HEK293 (cell line): Measurements from ENCODE around the gene PPDPF.

Experiments used
- CTCF ChIA-PET: fragments of 350-600 bp; formaldehyde crosslinking; extraction: SDS; loops from one replicate; lab custom pipeline; 2021; ENCODE audit warnings: antibody characterized with exemption; lab: Yijun Ruan, JAX
- POLR2A ChIA-PET: fragments of 300-600 bp; formaldehyde crosslinking; extraction: SDS; loops from one replicate; lab custom pipeline; 2020; ENCODE audit warnings: antibody characterized with exemption, inconsistent platforms; lab: Yijun Ruan, JAX
- H3K27ac ChIP-seq: fragments of 200-500 bp; sonication (Bioruptor generic); 2 replicates; pipeline ENCODE4 v1.5.1; 2014; ENCODE audit warnings: low read depth, low read length, control low read depth, inconsistent platforms; ENCODE audit errors: extremely low read depth
- H3K36me3 ChIP-seq, 2 experiments: fragments of 200-500 bp in 1 of 2; sonication (Bioruptor generic) in 1 of 2; 1 replicate in 1 of 2; 2 replicates in 1 of 2; pipeline ENCODE4 v1.5.1; 2014 to 2017; ENCODE audit warnings: inconsistent platforms in 2 of 2, low read length in 2 of 2; ENCODE audit not compliant: control insufficient read depth in 2 of 2, insufficient read depth in 1 of 2
- H3K4me1 ChIP-seq: fragments of 200-500 bp; sonication (Bioruptor generic); 2 replicates; pipeline ENCODE4 v1.5.1; 2014; ENCODE audit warnings: mild to moderate bottlenecking, low read length, inconsistent platforms; ENCODE audit not compliant: control insufficient read depth, insufficient read depth
- H3K4me3 ChIP-seq: 2 replicates; pipeline ENCODE4 v1.5.1; 2011; ENCODE audit warnings: low read depth, mild to moderate bottlenecking, control low read depth, low read length, moderate library complexity
- H3K9me3 ChIP-seq: fragments of 200-500 bp; sonication (Bioruptor generic); 2 replicates; pipeline ENCODE4 v1.5.1; 2014; ENCODE audit warnings: low read depth, low read length, inconsistent platforms; ENCODE audit not compliant: control insufficient read depth, insufficient read depth
- GLIS2 ChIP-seq: fragments of 450-650 bp; formaldehyde crosslinking; IDR thresholded peaks from 2 replicates; pipeline ENCODE4 v1.5.1; 2016; ENCODE audit warnings: missing biosample characterization, missing genetic modification characterization
- HOXC10 ChIP-seq: sonication (generic); formaldehyde crosslinking; IDR thresholded peaks from 2 replicates; pipeline ENCODE4 v1.8.1; 2023; ENCODE audit warnings: mild to moderate bottlenecking, missing genetic modification reagents
- SP2 ChIP-seq: fragments of 450-650 bp; formaldehyde crosslinking; IDR thresholded peaks from 2 replicates; pipeline ENCODE4 v1.5.1; 2016; ENCODE audit warnings: missing biosample characterization, missing genetic modification characterization
- TRIM28 ChIP-seq: IDR thresholded peaks from 2 replicates; pipeline ENCODE4 v1.6.1; 2011; ENCODE audit warnings: low read length, control low read depth, borderline replicate concordance
- YY1 ChIP-seq: fragments of 450-650 bp; formaldehyde crosslinking; IDR thresholded peaks from 2 replicates; pipeline ENCODE4 v1.5.1; 2018; ENCODE audit warnings: missing biosample characterization, missing genetic modification characterization
- ZIC2 ChIP-seq: fragments of 450-650 bp; formaldehyde crosslinking; IDR thresholded peaks from 2 replicates; pipeline ENCODE4 v1.5.1; 2016; ENCODE audit warnings: missing biosample characterization, missing genetic modification characterization
- ZNF561 ChIP-seq: fragments of 450-650 bp; IDR thresholded peaks from 2 replicates; pipeline ENCODE4 v1.5.1; 2018; ENCODE audit warnings: missing biosample characterization, missing genetic modification characterization, borderline replicate concordance
- ZNF621 ChIP-seq: fragments of 450-650 bp; formaldehyde crosslinking; IDR thresholded peaks from 2 replicates; pipeline ENCODE4 v1.5.1; 2017; ENCODE audit warnings: missing biosample characterization, missing genetic modification characterization
- ZNF626 ChIP-seq: fragments of 450-650 bp; sonication (Bioruptor Pico); formaldehyde crosslinking; IDR thresholded peaks from 2 replicates; pipeline ENCODE4 v1.5.1; 2018; ENCODE audit warnings: missing biosample characterization, missing genetic modification characterization, inconsistent platforms
- ZNF747 ChIP-seq: fragments of 450-650 bp; formaldehyde crosslinking; IDR thresholded peaks from 2 replicates; pipeline ENCODE4 v1.5.1; 2016; ENCODE audit warnings: missing biosample characterization, missing genetic modification characterization
- ZNF777 ChIP-seq: fragments of 450-650 bp; formaldehyde crosslinking; IDR thresholded peaks from 2 replicates; pipeline ENCODE4 v1.5.1; 2017; ENCODE audit warnings: missing biosample characterization, missing genetic modification characterization, borderline replicate concordance
- ZSCAN23 ChIP-seq: fragments of 450-650 bp; formaldehyde crosslinking; IDR thresholded peaks from 2 replicates; pipeline ENCODE4 v1.5.1; 2016; ENCODE audit warnings: missing biosample characterization, missing genetic modification characterization
- TF ChIP-seq, protein P1 (sequence below): fragments of 450-650 bp; formaldehyde crosslinking; conservative IDR thresholded peaks from 2 replicates; pipeline ENCODE4 v1.5.1; 2016; ENCODE audit warnings: low read depth, missing biosample characterization, missing genetic modification characterization
- TF ChIP-seq, protein P2 (sequence below): fragments of 450-650 bp; formaldehyde crosslinking; IDR thresholded peaks from 2 replicates; pipeline ENCODE4 v1.5.1; 2016; ENCODE audit warnings: missing biosample characterization, missing genetic modification characterization
- TF ChIP-seq, protein P3 (sequence below): fragments of 450-650 bp; formaldehyde crosslinking; IDR thresholded peaks from 2 replicates; pipeline ENCODE4 v1.5.1; 2016; ENCODE audit warnings: missing biosample characterization, missing genetic modification characterization
- TF ChIP-seq, protein P4 (sequence below): fragments of 450-650 bp; formaldehyde crosslinking; IDR thresholded peaks from 2 replicates; pipeline ENCODE4 v1.5.1; 2016; ENCODE audit warnings: missing biosample characterization, missing genetic modification characterization
- TF ChIP-seq, protein P5 (sequence below): fragments of 450-650 bp; formaldehyde crosslinking; IDR thresholded peaks from 2 replicates; pipeline ENCODE4 v1.5.1; 2016; ENCODE audit warnings: missing biosample characterization, missing genetic modification characterization

The PPDPF gene

DNA sequence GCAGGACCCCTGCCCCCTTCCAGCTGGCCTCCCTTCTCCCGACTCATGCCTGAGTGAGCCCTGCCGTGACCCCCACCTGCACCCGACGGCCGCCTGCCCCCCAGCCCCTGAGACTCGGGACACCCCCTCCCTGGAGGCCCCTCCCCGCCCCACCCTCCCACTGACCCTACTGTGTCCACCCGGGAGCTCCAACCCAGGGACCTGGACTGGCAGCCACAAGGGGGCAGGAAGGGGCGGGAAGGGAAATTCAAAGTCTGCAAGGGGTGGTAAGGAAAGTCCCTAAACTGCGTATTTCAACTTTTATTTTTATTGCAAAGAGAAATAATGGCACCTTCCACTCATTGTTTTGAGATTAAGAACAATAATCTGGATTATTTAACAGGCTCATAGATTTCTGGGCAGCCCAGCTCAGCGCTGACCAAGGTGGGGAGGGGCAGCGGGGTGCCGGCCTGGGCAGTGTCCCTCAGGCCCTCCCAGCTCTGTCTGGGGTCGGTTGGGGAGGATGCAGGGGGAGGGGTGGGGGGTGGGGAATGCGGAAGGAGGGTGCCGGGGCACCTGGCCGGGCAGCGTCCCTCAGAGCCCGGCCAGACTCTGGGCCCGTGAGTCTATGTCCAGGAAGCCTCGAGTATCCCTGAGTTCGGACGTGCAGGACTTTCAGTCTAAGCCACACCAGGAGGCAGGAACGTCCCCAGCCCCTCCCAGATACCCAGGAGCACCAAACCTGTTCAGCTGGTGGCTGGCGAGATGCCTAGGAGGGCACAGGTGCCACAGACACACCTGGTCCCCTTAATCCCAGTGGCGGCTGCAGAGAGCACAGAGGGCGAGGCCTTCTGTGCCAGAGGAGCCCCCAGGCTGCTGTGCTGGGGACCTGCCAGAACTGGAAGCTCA lies 17.9 kb downstream of the PPDPF start (continued):
- no peak for TF ChIP-seq ZNF777 (tag by site-specific recombination)
- TF ChIP-seq, all 188 proteins: peak for 8

DNA sequence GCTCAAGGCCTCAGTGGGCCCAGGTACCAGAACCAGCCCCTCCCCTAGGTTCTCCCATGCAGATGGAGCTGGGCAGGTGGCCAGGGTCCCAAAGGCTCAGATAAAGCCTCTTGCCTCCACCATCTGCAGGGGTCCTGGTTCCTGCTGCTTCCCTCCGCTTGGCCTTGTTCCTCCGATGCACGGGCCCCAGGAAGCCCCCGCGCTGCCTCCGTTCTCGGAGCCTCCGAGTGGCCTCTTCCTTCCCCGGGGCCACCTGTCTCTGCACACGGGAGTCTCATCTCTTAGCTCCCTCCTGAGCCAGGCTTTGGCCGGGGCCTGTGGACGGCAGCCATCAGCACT lies 18.5 kb downstream of the PPDPF start:
- Histone ChIP-seq H3K4me3 (no peak overlapping the region), H3K4me1 (no peaks in the 10 kb centered on the region), H3K27ac (no peak overlapping the region), H3K9me3 (no peaks in the 10 kb centered on the region), H3K36me3 (no peaks in the 10 kb centered on the region)
- ChIA-PET POLR2A (interaction anchor here (0.6 to 3.2 kb wide), 3 partner anchors 35 to 425 kb away, joined by 3 to 12 read pairs (median 5); partner anchors contain the start of gene HELZ2), CTCF (interaction anchor here (0.7 to 2.1 kb wide), 9 partner anchors 16 to 582 kb away, joined by 3 to 7 read pairs (median 4); no protein-coding TSS in a partner anchor)
- TF ChIP-seq SP2 (tag by site-specific recombination) (no peak), ZNF561 (no peak), ZSCAN23 (tag by site-specific recombination) (no peak), TRIM28 (no peak), YY1 (no peak), GLIS2 (0 out of 2 replicates have a peak, but pooled peaks have one; percentile 4), ZNF747 (tag by site-specific recombination) (no peak), ZNF621 (tag by site-specific recombination) (no peak), ZIC2 (tag by site-specific recombination) (peak; percentile 27)
- TF ChIP-seq, protein P1, sequence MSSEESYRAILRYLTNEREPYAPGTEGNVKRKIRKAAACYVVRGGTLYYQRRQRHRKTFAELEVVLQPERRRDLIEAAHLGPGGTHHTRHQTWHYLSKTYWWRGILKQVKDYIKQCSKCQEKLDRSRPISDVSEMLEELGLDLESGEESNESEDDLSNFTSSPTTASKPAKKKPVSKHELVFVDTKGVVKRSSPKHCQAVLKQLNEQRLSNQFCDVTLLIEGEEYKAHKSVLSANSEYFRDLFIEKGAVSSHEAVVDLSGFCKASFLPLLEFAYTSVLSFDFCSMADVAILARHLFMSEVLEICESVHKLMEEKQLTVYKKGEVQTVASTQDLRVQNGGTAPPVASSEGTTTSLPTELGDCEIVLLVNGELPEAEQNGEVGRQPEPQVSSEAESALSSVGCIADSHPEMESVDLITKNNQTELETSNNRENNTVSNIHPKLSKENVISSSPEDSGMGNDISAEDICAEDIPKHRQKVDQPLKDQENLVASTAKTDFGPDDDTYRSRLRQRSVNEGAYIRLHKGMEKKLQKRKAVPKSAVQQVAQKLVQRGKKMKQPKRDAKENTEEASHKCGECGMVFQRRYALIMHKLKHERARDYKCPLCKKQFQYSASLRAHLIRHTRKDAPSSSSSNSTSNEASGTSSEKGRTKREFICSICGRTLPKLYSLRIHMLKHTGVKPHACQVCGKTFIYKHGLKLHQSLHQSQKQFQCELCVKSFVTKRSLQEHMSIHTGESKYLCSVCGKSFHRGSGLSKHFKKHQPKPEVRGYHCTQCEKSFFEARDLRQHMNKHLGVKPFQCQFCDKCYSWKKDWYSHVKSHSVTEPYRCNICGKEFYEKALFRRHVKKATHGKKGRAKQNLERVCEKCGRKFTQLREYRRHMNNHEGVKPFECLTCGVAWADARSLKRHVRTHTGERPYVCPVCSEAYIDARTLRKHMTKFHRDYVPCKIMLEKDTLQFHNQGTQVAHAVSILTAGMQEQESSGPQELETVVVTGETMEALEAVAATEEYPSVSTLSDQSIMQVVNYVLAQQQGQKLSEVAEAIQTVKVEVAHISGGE (tag by site-specific recombination): no peak
- TF ChIP-seq, protein P2, sequence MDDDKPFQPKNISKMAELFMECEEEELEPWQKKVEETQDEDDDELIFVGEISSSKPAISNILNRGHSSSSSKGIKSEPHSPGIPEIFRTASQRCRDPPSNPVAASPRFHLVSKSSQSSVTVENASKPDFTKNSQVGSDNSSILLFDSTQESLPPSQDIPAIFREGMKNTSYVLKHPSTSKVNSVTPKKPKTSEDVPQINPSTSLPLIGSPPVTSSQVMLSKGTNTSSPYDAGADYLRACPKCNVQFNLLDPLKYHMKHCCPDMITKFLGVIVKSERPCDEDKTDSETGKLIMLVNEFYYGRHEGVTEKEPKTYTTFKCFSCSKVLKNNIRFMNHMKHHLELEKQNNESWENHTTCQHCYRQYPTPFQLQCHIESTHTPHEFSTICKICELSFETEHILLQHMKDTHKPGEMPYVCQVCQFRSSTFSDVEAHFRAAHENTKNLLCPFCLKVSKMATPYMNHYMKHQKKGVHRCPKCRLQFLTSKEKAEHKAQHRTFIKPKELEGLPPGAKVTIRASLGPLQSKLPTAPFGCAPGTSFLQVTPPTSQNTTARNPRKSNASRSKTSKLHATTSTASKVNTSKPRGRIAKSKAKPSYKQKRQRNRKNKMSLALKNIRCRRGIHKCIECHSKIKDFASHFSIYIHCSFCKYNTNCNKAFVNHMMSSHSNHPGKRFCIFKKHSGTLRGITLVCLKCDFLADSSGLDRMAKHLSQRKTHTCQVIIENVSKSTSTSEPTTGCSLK (tag by site-specific recombination): no peak
- TF ChIP-seq, protein P3, sequence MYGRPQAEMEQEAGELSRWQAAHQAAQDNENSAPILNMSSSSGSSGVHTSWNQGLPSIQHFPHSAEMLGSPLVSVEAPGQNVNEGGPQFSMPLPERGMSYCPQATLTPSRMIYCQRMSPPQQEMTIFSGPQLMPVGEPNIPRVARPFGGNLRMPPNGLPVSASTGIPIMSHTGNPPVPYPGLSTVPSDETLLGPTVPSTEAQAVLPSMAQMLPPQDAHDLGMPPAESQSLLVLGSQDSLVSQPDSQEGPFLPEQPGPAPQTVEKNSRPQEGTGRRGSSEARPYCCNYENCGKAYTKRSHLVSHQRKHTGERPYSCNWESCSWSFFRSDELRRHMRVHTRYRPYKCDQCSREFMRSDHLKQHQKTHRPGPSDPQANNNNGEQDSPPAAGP (tag by site-specific recombination): no peak

DNA sequence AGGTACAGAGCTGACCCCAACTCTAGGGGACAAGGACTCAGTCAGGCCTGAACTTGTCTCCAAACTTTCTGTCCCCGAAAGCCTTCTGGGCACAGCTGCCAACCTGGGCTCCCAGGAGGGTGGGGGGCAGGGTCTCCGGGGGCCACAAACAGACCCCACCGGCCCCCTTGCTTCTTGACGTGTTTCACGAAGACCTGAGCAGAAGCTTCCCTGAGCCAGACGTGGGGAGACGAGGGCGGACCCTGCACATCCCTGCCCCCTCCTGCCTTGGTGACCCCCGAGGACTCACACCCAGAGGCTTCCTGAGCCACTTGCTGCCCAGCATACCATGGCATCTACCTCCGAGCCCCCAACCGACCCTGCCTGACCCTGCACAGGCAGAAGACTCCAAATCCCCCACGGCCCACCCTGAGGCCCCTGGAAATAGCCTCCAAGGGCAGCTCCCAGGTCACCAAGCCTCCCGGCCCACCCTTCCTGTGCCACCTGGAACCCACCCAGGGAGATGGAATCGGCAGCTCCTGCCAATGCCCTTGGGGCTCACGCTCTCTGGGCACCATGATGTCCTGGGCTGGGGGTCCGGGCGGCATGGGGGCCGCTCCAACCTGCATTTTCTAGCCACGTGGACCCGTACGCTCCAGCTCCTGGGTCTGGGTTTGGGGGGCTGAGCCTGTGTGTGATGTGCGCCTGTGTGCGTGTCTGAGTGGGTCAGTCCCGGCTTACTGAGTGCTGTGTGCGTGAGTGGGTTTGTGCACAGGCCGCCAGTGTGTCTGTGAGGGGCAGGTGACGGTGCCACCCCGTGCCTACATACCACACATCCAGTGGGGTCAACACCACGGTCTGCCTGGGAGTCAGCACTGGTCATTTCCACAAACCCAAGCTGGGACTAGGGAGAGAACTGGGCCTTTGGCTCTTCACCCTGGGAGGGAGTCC lies 19.1 kb downstream of the PPDPF start:
- no peak overlapping the region for H3K27ac ChIP-seq
- H3K36me3 ChIP-seq: no peaks in the 10 kb centered on the region
- no peak overlapping the region for H3K4me3 ChIP-seq
- ChIA-PET CTCF (interaction anchor here (0.7 to 1.3 kb wide), 5 partner anchors 43 to 581 kb away, joined by 3 to 4 read pairs (median 3); partner anchors contain the start of gene LKAAEAR1), POLR2A (interaction anchor here (0.6 to 3.2 kb wide), 2 partner anchors 34 to 424 kb away, joined by 3 to 12 read pairs; partner anchors contain the start of gene HELZ2)
- H3K9me3 ChIP-seq: no peaks in the 10 kb centered on the region
- H3K4me1 ChIP-seq: no peaks in the 10 kb centered on the region
- TF ChIP-seq, protein P3 (tag by site-specific recombination): no peak
- TF ChIP-seq, protein P4, sequence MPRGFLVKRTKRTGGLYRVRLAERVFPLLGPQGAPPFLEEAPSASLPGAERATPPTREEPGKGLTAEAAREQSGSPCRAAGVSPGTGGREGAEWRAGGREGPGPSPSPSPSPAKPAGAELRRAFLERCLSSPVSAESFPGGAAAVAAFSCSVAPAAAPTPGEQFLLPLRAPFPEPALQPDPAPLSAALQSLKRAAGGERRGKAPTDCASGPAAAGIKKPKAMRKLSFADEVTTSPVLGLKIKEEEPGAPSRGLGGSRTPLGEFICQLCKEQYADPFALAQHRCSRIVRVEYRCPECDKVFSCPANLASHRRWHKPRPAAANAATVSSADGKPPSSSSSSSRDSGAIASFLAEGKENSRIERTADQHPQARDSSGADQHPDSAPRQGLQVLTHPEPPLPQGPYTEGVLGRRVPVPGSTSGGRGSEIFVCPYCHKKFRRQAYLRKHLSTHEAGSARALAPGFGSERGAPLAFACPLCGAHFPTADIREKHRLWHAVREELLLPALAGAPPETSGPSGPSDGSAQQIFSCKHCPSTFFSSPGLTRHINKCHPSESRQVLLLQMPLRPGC (tag by site-specific recombination): no peak
- TF ChIP-seq ZNF626 (no peak), HOXC10 (CRISPR knock-in tag) (no peak), ZIC2 (tag by site-specific recombination) (0 out of 2 replicates have a peak, but pooled peaks have one; percentile 0)
- TF ChIP-seq, protein P5, sequence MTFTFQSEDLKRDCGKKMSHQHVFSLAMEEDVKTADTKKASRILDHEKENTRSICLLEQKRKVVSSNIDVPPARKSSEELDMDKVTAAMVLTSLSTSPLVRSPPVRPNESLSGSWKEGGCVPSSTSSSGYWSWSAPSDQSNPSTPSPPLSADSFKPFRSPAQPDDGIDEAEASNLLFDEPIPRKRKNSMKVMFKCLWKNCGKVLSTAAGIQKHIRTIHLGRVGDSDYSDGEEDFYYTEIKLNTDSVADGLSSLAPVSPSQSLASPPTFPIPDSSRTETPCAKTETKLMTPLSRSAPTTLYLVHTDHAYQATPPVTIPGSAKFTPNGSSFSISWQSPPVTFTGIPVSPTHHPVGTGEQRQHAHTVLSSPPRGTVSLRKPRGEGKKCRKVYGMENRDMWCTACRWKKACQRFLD: no peak
